Activated CD4-positive, alpha-beta T cell treated with anti-CD3 and anti-CD28 coated beads, Interleukin-2, amount 50 U/mL, for 48 hours (primary cell): ENCODE data around the gene OSBP2.

Experiments used
- DNase-seq, 2 experiments: peaks; one replicate each; pipeline ENCODE4 v3.0.0-alpha.2; 2020

Gene OSBP2

GRCh38 chr22:30885001-30885366 lies 190.3 kb downstream of the OSBP2 start:
- DNase-seq = no peak

- no peak for DNase-seq
Measured at GRCh38 chr22:30885591-30885990, 190.9 kb downstream of the OSBP2 start.

- no peak for DNase-seq
Measured at GRCh38 chr22:30887453-30887852, 192.8 kb downstream of the OSBP2 start.

GRCh38 chr22:30887861-30888260 lies 193.2 kb downstream of the OSBP2 start:
- no peak for DNase-seq

- DNase-seq = no peak
Measured at GRCh38 chr22:30889268-30889995, 194.8 kb downstream of the OSBP2 start.

GRCh38 chr22:30889996-30890480 lies 195.4 kb downstream of the OSBP2 start:
- DNase-seq = no peak

- peak; percentile 52 to 53 for DNase-seq
Measured at GRCh38 chr22:30890686-30891442, 196.2 kb downstream of the OSBP2 start.

- DNase-seq = no peak
Measured at GRCh38 chr22:30891443-30891755, 196.7 kb downstream of the OSBP2 start.

GRCh38 chr22:30891781-30892180 lies 197.1 kb downstream of the OSBP2 start:
- DNase-seq = no peak

GRCh38 chr22:30892286-30892685 lies 197.6 kb downstream of the OSBP2 start:
- no peak for DNase-seq

GRCh38 chr22:30892731-30893221 lies 198.1 kb downstream of the OSBP2 start:
- no peak for DNase-seq

- DNase-seq = no peak
Measured at GRCh38 chr22:30893434-30894370, 199.0 kb downstream of the OSBP2 start.

GRCh38 chr22:30894371-30894740 lies 199.7 kb downstream of the OSBP2 start:
- no peak for DNase-seq

GRCh38 chr22:30902496-30903357 lies 208.1 kb downstream of the OSBP2 start:
- no peak for DNase-seq

- no peak for DNase-seq
Measured at GRCh38 chr22:30903876-30904460, 209.3 kb downstream of the OSBP2 start.

- no peak for DNase-seq
Measured at GRCh38 chr22:30905696-30906341, 211.1 kb downstream of the OSBP2 start.

- DNase-seq = no peak
Measured at GRCh38 chr22:30906411-30906810, 211.7 kb downstream of the OSBP2 start.

- DNase-seq = no peak
Measured at GRCh38 chr22:30906946-30907345, 212.3 kb downstream of the OSBP2 start.

GRCh38 chr22:30908051-30908461 lies 213.4 kb downstream of the OSBP2 start:
- DNase-seq = no peak

- DNase-seq = no peak
Measured at GRCh38 chr22:30909306-30909705, 214.6 kb downstream of the OSBP2 start.

- DNase-seq = no peak
Measured at GRCh38 chr22:30910358-30910757, 215.7 kb downstream of the OSBP2 start.
